GM23338 (cell line): Measurements from ENCODE around the gene SOWAHC. TPM values are rescaled to one million over a fixed set of nuclear protein-coding genes. Genes with fewer than 3 reads are reported as not detected.

Source experiments
- ATAC-seq: fragments of 200-7000 bp; cut with Tn5 transposase; 3 replicates; pipeline ENCODE4 v1.9.1; 2020
- DNase-seq: peaks from one replicate; pipeline ENCODE4 v3.0.0-alpha.2; 2015; ENCODE audit warnings: low spot score
- H2AFZ ChIP-seq: fragments of 200-600 bp; sonication (generic); 2 replicates; pipeline ENCODE4 v1.8.0; 2016; ENCODE audit warnings: antibody characterized with exemption, mild to moderate bottlenecking, moderate library complexity
- H3F3A ChIP-seq: fragments of 200-600 bp; sonication (generic); replicated peaks from 2 replicates; pipeline ENCODE4 v1.8.0; 2017; ENCODE audit warnings: antibody characterized with exemption, mixed run types, low read depth
- H3K27ac ChIP-seq: fragments of 200-600 bp; sonication (generic); 2 replicates; pipeline ENCODE4 v1.6.1; 2016; ENCODE audit warnings: low read depth
- H3K27me3 ChIP-seq: fragments of 200-600 bp; sonication (generic); 2 replicates; pipeline ENCODE4 v1.8.0; 2016; ENCODE audit warnings: mild to moderate bottlenecking, mixed run types, moderate library complexity; ENCODE audit not compliant: insufficient read depth
- H3K36me3 ChIP-seq: fragments of 200-600 bp; sonication (generic); 2 replicates; pipeline ENCODE4 v1.8.0; 2016; ENCODE audit warnings: mild to moderate bottlenecking; ENCODE audit not compliant: insufficient read depth
- H3K4me1 ChIP-seq: fragments of 200-600 bp; sonication (generic); 2 replicates; pipeline ENCODE4 v1.8.0; 2016; ENCODE audit warnings: mild to moderate bottlenecking, moderate library complexity; ENCODE audit not compliant: insufficient read depth
- H3K4me2 ChIP-seq: fragments of 200-600 bp; sonication (generic); 2 replicates; pipeline ENCODE4 v1.7.1; 2017; ENCODE audit warnings: mixed run types
- H3K4me3 ChIP-seq: fragments of 200-600 bp; sonication (generic); 2 replicates; pipeline ENCODE4 v1.6.1; 2016; ENCODE audit warnings: mixed run types
- H3K79me2 ChIP-seq: fragments of 200-600 bp; sonication (generic); replicated peaks from 2 replicates; pipeline ENCODE4 v1.8.0; 2017; ENCODE audit warnings: mild to moderate bottlenecking; ENCODE audit not compliant: insufficient read depth
- H3K9me2 ChIP-seq: fragments of 200-600 bp; sonication (generic); 2 replicates; pipeline ENCODE4 v1.8.0; 2017; ENCODE audit not compliant: insufficient read depth
- H4K20me1 ChIP-seq: fragments of 200-600 bp; sonication (generic); replicated peaks from 2 replicates; pipeline ENCODE4 v1.8.0; 2017; ENCODE audit warnings: mild to moderate bottlenecking; ENCODE audit not compliant: insufficient read depth
- H3K27ac Mint-ChIP-seq: 2 replicates; pipeline ENCODE4 v1.8.0; 2020; ENCODE audit warnings: inconsistent platforms, mild to moderate bottlenecking, moderate library complexity, mixed read lengths
- H3K27me3 Mint-ChIP-seq: 3 replicates; pipeline ENCODE4 v1.8.0; 2022; ENCODE audit warnings: low read depth, mild to moderate bottlenecking, moderate library complexity, mixed read lengths, inconsistent platforms; ENCODE audit not compliant: insufficient read depth, poor library complexity
- H3K36me3 Mint-ChIP-seq: 3 replicates; pipeline ENCODE4 v1.8.0; 2021; ENCODE audit warnings: low read depth, mild to moderate bottlenecking, inconsistent platforms, moderate library complexity, mixed read lengths
- H3K4me1 Mint-ChIP-seq: 3 replicates; pipeline ENCODE4 v1.8.0; 2020; ENCODE audit warnings: mild to moderate bottlenecking, inconsistent platforms, mixed read lengths
- H3K4me3 Mint-ChIP-seq: 3 replicates; pipeline ENCODE4 v1.8.0; 2021; ENCODE audit warnings: moderate library complexity, mild to moderate bottlenecking, inconsistent platforms, mixed read lengths
- H3K9me3 Mint-ChIP-seq: 3 replicates; pipeline ENCODE4 v1.8.0; 2020; ENCODE audit warnings: moderate library complexity, mild to moderate bottlenecking, inconsistent platforms, mixed read lengths
- EZH2 ChIP-seq: fragments of 200-600 bp; sonication (generic); IDR thresholded peaks from one replicate; pipeline ENCODE4 v1.8.0; 2017; ENCODE audit warnings: antibody characterized with exemption, mild to moderate bottlenecking, low read depth; ENCODE audit not compliant: unreplicated experiment
- JUNB ChIP-seq: IDR thresholded peaks from one replicate; pipeline ENCODE4 v1.6.1; 2016; ENCODE audit warnings: antibody characterized with exemption; ENCODE audit not compliant: unreplicated experiment
- polyA plus RNA-seq: library from polyadenylated mRNA; unstranded; fragments of >200 nt; fragmentation: Nextera tagmentation; extraction: Ambion mirVana; gene quantifications from 2 replicates; pipeline ENCODE4 v1.2.1, GENCODE V29; 2016
- total RNA-seq: library from RNA; depleted of rRNA; stranded (reverse); fragments of >200 nt; shearing (Covaris generic); gene quantifications from 2 replicates; pipeline ENCODE4 v1.2.3, GENCODE V29; 2014
- TF ChIP-seq, protein P1 (sequence below), 2 experiments: fragments of 200-600 bp in 1 of 2; sonication (generic) in 1 of 2; conservative IDR thresholded peaks; 2 replicates each; pipeline versions ENCODE4 v1.5.1 to v1.6.1; 2016 to 2017; ENCODE audit warnings: antibody characterized with exemption in 2 of 2, low read depth in 2 of 2, mild to moderate bottlenecking in 2 of 2, moderate library complexity in 1 of 2

SOWAHC gene
- total and polyA plus RNA-seq, 2 experiments from 2014 or later: 7.4 to 26.3 TPM

DNA sequence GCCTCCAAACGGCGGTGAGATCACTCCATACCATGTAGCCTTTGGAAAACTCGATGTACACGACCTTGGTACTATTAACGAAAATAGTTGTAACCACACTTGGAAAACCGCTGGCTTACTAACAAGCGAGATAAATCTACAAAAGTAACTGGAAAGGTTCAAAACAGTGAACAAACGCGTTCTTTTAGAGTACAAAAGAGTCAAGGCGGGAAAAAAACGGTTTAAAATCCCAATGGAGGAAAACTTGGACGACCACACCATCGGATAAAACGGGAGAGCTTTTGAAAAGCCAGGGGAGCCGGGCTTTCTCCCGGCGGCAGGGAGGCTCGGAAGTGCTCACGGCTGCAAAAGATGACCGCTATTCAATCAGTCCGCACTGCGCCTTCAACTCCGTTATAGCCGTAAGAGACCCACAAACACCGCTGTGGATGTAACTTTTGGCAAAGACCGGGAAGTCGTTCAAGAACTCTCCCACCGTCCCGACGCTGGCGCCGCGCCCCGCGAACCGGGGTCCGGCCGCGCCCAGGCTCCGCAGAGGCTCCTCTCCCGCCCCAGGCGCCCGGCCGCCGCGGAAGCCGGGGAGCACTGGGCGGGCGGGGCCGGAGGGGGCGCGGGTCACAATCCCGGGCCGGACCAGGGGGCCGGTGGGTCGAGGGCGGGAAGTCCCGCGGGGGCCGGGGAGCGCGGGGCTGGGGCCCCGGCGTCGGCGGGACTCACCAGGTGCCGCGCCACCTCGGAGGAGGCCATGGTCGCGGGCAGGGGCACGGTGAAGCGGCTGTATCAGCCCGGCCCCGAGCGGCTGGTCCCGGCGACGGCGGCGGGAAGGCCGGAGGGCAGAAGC, 863 bp upstream of the SOWAHC start:
- Mint-ChIP-seq H3K4me3 (peak overlapping the region; percentile 93), H3K27ac (peak overlapping the region; percentile 96), H3K9me3 (peaks cover 2% of the 10 kb centered on the region; the same call in 2 of the 3 replicates), H3K36me3 (peaks cover 13% of the 10 kb centered on the region), H3K27me3 (peaks cover 22% of the 10 kb centered on the region), H3K4me1 (peaks cover 35% of the 10 kb centered on the region)
- Histone ChIP-seq H2AFZ (peak overlapping the region; percentile 25; the same call in 1 of the 2 replicates), H3K4me1 (peaks cover 32% of the 10 kb centered on the region), H3K36me3 (no peaks in the 10 kb centered on the region), H3K27ac (peak overlapping the region; percentile 94), H4K20me1 (peaks cover 24% of the 10 kb centered on the region), H3K27me3 (peaks cover 23% of the 10 kb centered on the region), H3K79me2 (peaks cover 70% of the 10 kb centered on the region), H3K9me2 (no peaks in the 10 kb centered on the region), H3K4me2 (peak overlapping the region; percentile 92), H3F3A (no peaks in the 10 kb centered on the region), H3K4me3 (peak overlapping the region; percentile 97)
- DNase-seq (peak; percentile 55), ATAC-seq (peak; percentile 21)
- no peak for TF ChIP-seq JUNB

DNA sequence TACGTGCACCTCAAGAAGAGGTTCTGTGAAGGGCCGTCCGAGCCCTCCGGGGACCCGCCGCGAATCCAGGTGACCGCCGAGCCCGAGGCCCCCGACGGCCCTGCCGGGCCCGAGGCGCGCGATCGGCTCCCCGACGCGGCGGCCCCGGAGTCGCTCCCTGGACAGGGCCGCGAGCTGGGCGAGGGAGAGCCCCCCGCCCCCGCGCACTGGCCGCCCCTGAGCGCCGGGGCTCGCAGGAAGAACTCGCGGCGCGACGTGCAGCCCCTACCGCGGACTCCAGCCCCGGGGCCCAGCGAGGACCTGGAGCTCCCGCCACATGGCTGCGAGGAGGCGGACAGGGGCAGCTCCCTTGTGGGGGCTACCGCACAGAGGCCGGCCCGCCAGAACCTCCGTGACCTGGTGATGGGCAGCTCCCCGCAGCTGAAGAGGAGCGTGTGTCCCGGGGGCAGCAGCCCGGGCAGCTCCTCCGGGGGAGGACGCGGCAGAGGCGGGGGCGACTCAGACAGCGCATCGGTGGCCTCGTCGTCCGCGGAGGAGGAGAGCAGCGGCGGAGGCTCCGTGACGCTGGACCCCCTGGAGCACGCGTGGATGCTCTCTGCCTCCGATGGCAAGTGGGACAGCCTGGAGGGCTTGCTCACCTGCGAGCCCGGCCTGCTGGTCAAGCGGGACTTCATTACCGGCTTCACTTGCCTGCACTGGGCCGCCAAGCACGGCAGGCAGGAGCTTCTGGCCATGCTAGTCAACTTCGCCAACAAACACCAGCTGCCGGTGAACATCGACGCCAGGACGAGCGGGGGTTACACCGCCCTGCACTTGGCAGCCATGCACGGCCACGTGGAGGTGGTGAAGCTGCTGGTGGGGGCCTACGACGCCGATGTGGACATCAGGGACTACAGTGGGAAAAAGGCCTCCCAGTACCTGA, 812 bp downstream of the SOWAHC start:
- Mint-ChIP-seq H3K36me3 (peaks cover 13% of the 10 kb centered on the region), H3K27ac (no peak overlapping the region), H3K27me3 (peaks cover 20% of the 10 kb centered on the region), H3K4me1 (peaks cover 23% of the 10 kb centered on the region), H3K4me3 (peak overlapping the region; percentile 82), H3K9me3 (peaks cover 2% of the 10 kb centered on the region; the same call in 2 of the 3 replicates)
- no peaks in the 10 kb centered on the region for H3K9me2 ChIP-seq
- H3K79me2 ChIP-seq: peaks cover 53% of the 10 kb centered on the region
- H2AFZ ChIP-seq: no peak overlapping the region
- H3K27me3 ChIP-seq: peaks cover 23% of the 10 kb centered on the region
- DNase-seq: peak; percentile 38
- peak; percentile 6 for ATAC-seq
- H3K4me3 ChIP-seq: peak overlapping the region; percentile 97
- H3K4me2 ChIP-seq: peak overlapping the region; percentile 89
- no peaks in the 10 kb centered on the region for H3F3A ChIP-seq
- no peaks in the 10 kb centered on the region for H3K36me3 ChIP-seq
- peaks cover 23% of the 10 kb centered on the region for H3K4me1 ChIP-seq
- H3K27ac ChIP-seq: no peak overlapping the region
- peaks cover 23% of the 10 kb centered on the region for H4K20me1 ChIP-seq
- TF ChIP-seq, protein P1, sequence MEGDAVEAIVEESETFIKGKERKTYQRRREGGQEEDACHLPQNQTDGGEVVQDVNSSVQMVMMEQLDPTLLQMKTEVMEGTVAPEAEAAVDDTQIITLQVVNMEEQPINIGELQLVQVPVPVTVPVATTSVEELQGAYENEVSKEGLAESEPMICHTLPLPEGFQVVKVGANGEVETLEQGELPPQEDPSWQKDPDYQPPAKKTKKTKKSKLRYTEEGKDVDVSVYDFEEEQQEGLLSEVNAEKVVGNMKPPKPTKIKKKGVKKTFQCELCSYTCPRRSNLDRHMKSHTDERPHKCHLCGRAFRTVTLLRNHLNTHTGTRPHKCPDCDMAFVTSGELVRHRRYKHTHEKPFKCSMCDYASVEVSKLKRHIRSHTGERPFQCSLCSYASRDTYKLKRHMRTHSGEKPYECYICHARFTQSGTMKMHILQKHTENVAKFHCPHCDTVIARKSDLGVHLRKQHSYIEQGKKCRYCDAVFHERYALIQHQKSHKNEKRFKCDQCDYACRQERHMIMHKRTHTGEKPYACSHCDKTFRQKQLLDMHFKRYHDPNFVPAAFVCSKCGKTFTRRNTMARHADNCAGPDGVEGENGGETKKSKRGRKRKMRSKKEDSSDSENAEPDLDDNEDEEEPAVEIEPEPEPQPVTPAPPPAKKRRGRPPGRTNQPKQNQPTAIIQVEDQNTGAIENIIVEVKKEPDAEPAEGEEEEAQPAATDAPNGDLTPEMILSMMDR (conservative IDR thresholded peaks at IDR 0.05; ENCODE audit: low read depth in 2 of 2): no peak

DNA sequence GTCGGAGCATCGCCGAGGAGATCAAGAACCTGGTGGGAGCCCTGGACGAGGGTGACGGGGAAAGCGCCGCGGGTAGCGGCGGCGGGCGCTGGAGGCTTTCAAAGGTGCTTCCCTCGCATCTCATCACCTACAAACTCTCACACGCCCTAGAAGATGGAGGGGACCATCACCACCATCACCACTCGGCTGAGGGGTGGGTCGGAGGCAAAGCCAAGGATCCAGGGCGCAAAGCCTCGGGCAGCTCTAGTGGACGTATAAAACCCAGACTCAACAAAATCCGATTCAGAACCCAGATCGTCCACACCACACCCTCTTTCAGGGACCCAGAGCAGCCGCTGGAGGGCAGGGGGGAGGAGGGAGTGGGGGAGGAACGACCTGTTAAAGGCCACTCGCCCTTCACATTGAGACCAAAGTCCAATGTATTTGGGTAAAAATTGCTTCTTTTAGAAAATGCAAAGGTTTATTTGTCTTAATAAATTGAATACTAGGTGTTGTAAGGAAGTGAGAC, 1.5 kb downstream of the SOWAHC start:
- Mint-ChIP-seq H3K27me3 (peaks cover 17% of the 10 kb centered on the region), H3K27ac (no peak overlapping the region), H3K4me1 (peaks cover 23% of the 10 kb centered on the region), H3K9me3 (peaks cover 2% of the 10 kb centered on the region; the same call in 2 of the 3 replicates), H3K36me3 (peaks cover 13% of the 10 kb centered on the region), H3K4me3 (peak overlapping the region; percentile 82)
- H3K27me3 ChIP-seq: peaks cover 23% of the 10 kb centered on the region
- peak; percentile 61 for DNase-seq
- ATAC-seq: peak; percentile 4; the same call in 2 of the 3 replicates
- H3F3A ChIP-seq: no peaks in the 10 kb centered on the region
- no peak overlapping the region for H3K27ac ChIP-seq
- H3K36me3 ChIP-seq: no peaks in the 10 kb centered on the region
- H3K79me2 ChIP-seq: peaks cover 46% of the 10 kb centered on the region
- H3K9me2 ChIP-seq: no peaks in the 10 kb centered on the region
- no peak overlapping the region for H2AFZ ChIP-seq
- TF ChIP-seq, protein P1 (conservative IDR thresholded peaks at IDR 0.05; ENCODE audit: low read depth in 2 of 2): peak; percentile 30 to 37
- no peak for TF ChIP-seq EZH2
- H4K20me1 ChIP-seq: peaks cover 23% of the 10 kb centered on the region
- H3K4me2 ChIP-seq: peak overlapping the region; percentile 89
- H3K4me1 ChIP-seq: peaks cover 22% of the 10 kb centered on the region
- H3K4me3 ChIP-seq: peak overlapping the region; percentile 97
